Measurements from ENCODE around the gene TARS3.

DNA sequence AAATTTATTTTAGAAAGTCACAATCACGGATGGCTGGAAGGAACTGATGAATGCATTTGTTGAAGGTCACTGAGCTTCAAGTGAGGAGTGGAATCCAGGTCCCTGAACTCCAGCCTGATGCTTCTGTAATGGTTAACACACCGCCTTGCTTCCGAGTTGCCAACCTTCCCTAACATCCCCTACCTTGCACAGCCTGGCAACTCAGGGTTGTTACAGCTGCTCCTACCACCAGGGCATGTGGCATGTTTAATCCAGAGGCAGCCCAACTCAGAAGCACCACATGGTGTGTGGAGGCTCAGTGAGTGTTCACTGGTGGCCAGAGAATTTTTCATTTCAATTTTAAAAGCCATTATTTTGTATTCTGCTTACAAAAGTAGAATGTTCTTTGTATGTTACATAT is 77.0 kb downstream of the TARS3 start:
- TF ChIP-seq, protein P1, sequence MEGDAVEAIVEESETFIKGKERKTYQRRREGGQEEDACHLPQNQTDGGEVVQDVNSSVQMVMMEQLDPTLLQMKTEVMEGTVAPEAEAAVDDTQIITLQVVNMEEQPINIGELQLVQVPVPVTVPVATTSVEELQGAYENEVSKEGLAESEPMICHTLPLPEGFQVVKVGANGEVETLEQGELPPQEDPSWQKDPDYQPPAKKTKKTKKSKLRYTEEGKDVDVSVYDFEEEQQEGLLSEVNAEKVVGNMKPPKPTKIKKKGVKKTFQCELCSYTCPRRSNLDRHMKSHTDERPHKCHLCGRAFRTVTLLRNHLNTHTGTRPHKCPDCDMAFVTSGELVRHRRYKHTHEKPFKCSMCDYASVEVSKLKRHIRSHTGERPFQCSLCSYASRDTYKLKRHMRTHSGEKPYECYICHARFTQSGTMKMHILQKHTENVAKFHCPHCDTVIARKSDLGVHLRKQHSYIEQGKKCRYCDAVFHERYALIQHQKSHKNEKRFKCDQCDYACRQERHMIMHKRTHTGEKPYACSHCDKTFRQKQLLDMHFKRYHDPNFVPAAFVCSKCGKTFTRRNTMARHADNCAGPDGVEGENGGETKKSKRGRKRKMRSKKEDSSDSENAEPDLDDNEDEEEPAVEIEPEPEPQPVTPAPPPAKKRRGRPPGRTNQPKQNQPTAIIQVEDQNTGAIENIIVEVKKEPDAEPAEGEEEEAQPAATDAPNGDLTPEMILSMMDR (IDR thresholded peaks at IDR 0.05) = no peak
- TF ChIP-seq EZH2 (IDR thresholded peaks at IDR 0.05) (no peak), EZH2phosphoT487 (IDR thresholded peaks at IDR 0.05) (no peak)
